Keratinocyte (primary cell): ENCODE results near the gene CCDC24. TPM values are rescaled to one million over a fixed set of nuclear protein-coding genes. Genes with fewer than 3 reads are reported as not detected.

Experiments used
- DNase-seq: peaks from one replicate; pipeline ENCODE4 v3.0.0-alpha.2; 2011; ENCODE audit warnings: low read depth, missing footprints, low spot score
- FAIRE-seq: peaks from 2 replicates; lab custom pipeline; 2011; peaks lifted over from hg19 to GRCh38; lab: Jason Lieb, UNC
- H2AFZ ChIP-seq: 2 replicates; pipeline ENCODE4 v1.6.0; 2012; ENCODE audit warnings: low read length, control low read depth, inconsistent platforms; ENCODE audit not compliant: control insufficient read depth
- H3K27ac ChIP-seq: 2 replicates; pipeline ENCODE4 v1.5.1; 2011; ENCODE audit warnings: low read length; ENCODE audit not compliant: control insufficient read depth, insufficient read depth
- H3K27me3 ChIP-seq: 3 replicates; pipeline ENCODE4 v1.6.0; 2011; ENCODE audit warnings: low read length; ENCODE audit not compliant: control insufficient read depth, insufficient read depth; ENCODE audit errors: extremely low read depth
- H3K36me3 ChIP-seq, 2 experiments: 2 replicates in 1 of 2; 3 replicates in 1 of 2; pipeline ENCODE4 v1.5.1; 2011; ENCODE audit warnings: low read length in 2 of 2, mild to moderate bottlenecking in 1 of 2; ENCODE audit not compliant: control insufficient read depth in 2 of 2, insufficient read depth in 2 of 2; ENCODE audit errors: extremely low read depth in 1 of 2
- H3K4me1 ChIP-seq: 3 replicates; pipeline ENCODE4 v1.5.1; 2011; ENCODE audit warnings: low read length; ENCODE audit not compliant: control insufficient read depth, insufficient read depth; ENCODE audit errors: extremely low read depth
- H3K4me2 ChIP-seq: 3 replicates; pipeline ENCODE4 v1.6.0; 2011; ENCODE audit warnings: low read depth, low read length; ENCODE audit not compliant: control insufficient read depth, insufficient read depth; ENCODE audit errors: extremely low read depth
- H3K4me3 ChIP-seq, 3 experiments: fragments of 200-600 bp in 1 of 3; sonication (generic) in 1 of 3; 2 replicates in 2 of 3; 3 replicates in 1 of 3; pipeline ENCODE4 v1.5.1; 2011 to 2016; ENCODE audit warnings: low read length in 3 of 3, mild to moderate bottlenecking in 3 of 3, control low read depth in 2 of 3, inconsistent platforms in 1 of 3, low read depth in 1 of 3, mixed read lengths in 1 of 3, mixed run types in 1 of 3, moderate library complexity in 1 of 3; ENCODE audit not compliant: control insufficient read depth in 2 of 3, insufficient read depth in 2 of 3; ENCODE audit errors: extremely low read depth in 1 of 3
- H3K79me2 ChIP-seq: 2 replicates; pipeline ENCODE4 v1.6.0; 2012; ENCODE audit warnings: low read length; ENCODE audit not compliant: control insufficient read depth, insufficient read depth
- H3K9ac ChIP-seq: 3 replicates; pipeline ENCODE4 v1.6.0; 2011; ENCODE audit warnings: low read length; ENCODE audit not compliant: control insufficient read depth, insufficient read depth; ENCODE audit errors: extremely low read depth
- H3K9me1 ChIP-seq: 3 replicates; pipeline ENCODE4 v1.6.0; 2011; ENCODE audit warnings: low read length; ENCODE audit not compliant: control insufficient read depth, insufficient read depth; ENCODE audit errors: extremely low read depth
- H3K9me3 ChIP-seq: 2 replicates; pipeline ENCODE4 v1.5.1; 2012; ENCODE audit warnings: low read depth, low read length; ENCODE audit not compliant: control insufficient read depth
- H4K20me1 ChIP-seq: 3 replicates; pipeline ENCODE4 v1.6.0; 2011; ENCODE audit warnings: low read length; ENCODE audit not compliant: control insufficient read depth, insufficient read depth; ENCODE audit errors: extremely low read depth
- EZH2 ChIP-seq: IDR thresholded peaks from one replicate; pipeline ENCODE4 v1.6.1; 2012; ENCODE audit warnings: inconsistent platforms, mild to moderate bottlenecking, low read length, moderate library complexity
- dilution Hi-C: fragments of 300-500 bp; cut with MboI; formaldehyde crosslinking; loops from one replicate; pipeline ENCODE4 v1.7.0; 2020; ENCODE audit warnings: low sequenced_read_pairs; ENCODE audit not compliant: extremely low pct_ligation_motif_present
- polyA plus RNA-seq, 5 experiments: library from polyadenylated mRNA; depleted of rRNA in 3 of 5; stranded (reverse) in 3 of 5; stranded (forward) in 1 of 5; unstranded in 1 of 5; fragments of >200 nt; gene quantifications; 1 replicate in 1 of 5; 2 replicates in 3 of 5; 3 replicates in 1 of 5; pipeline versions ENCODE4 v1.2.1 to v1.2.3, GENCODE V29; 2011 to 2012; ENCODE audit warnings: missing spikeins in 2 of 5, low read depth in 1 of 5, low replicate concordance in 1 of 5
- TF ChIP-seq, protein P1 (sequence below), 3 experiments: IDR thresholded peaks in 1 of 3; conservative IDR thresholded peaks in 1 of 3; optimal IDR thresholded peaks in 1 of 3; 2 replicates in 2 of 3; 3 replicates in 1 of 3; pipeline versions ENCODE3 to v1.5.1; 2011; ENCODE audit warnings: low read length in 3 of 3, mild to moderate bottlenecking in 3 of 3, moderate library complexity in 2 of 3, control low read depth in 1 of 3, inconsistent platforms in 1 of 3; ENCODE audit not compliant: insufficient read depth in 2 of 3; ENCODE audit errors: extremely low read depth in 1 of 3

CCDC24 gene
- polyA plus RNA-seq, 1 donor (not counting 4 experiments of a cell fraction or from before 2014, with no cell fraction given) = 5.2 TPM

DNA sequence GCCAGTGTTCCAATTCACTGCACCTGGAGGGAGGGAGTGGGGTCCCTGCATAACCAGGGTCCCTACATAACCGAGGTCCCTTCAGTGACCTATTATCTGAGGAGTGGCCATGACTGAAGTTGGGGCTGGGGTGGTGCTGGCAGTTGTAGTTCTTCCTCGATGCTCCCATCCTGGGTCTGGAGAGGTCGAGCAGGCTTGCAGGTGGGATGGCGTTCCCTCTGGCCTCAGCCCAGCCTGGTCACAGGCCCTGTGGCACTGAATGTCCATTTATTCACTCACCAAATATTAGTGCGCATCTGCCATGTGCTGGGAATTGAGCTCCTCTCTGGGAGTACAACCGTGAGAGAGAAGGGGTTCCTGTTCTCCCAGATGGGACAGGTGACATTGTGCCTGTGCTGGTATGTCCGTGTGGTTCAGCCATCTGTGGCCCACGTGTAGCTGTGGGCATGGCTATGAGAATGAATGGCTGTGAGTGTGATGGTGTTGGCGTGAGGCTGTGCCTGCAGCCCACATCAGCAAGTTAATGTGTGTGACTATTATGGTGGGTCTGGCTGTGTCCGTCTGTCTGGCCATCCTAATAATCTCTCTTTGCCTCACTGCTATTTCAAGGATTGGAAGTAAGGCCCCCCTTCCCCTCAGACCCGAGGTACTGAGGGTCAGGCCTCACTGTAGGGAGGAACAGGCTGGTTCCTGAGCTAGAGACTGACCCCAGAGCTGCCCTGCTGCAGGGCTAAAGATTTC, 43.7 kb downstream of the CCDC24 start:
- H4K20me1 ChIP-seq = no peaks in the 10 kb centered on the region
- no peak overlapping the region for H3K4me3 ChIP-seq
- peaks cover 31% of the 10 kb centered on the region for H3K4me1 ChIP-seq
- H3K27ac ChIP-seq = no peak overlapping the region
- no peaks in the 10 kb centered on the region for H3K36me3 ChIP-seq
- H3K79me2 ChIP-seq = no peaks in the 10 kb centered on the region
- H2AFZ ChIP-seq = no peak overlapping the region
- H3K9me1 ChIP-seq = no peaks in the 10 kb centered on the region
- TF ChIP-seq, protein P1, sequence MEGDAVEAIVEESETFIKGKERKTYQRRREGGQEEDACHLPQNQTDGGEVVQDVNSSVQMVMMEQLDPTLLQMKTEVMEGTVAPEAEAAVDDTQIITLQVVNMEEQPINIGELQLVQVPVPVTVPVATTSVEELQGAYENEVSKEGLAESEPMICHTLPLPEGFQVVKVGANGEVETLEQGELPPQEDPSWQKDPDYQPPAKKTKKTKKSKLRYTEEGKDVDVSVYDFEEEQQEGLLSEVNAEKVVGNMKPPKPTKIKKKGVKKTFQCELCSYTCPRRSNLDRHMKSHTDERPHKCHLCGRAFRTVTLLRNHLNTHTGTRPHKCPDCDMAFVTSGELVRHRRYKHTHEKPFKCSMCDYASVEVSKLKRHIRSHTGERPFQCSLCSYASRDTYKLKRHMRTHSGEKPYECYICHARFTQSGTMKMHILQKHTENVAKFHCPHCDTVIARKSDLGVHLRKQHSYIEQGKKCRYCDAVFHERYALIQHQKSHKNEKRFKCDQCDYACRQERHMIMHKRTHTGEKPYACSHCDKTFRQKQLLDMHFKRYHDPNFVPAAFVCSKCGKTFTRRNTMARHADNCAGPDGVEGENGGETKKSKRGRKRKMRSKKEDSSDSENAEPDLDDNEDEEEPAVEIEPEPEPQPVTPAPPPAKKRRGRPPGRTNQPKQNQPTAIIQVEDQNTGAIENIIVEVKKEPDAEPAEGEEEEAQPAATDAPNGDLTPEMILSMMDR (optimal IDR thresholded peaks at IDR 0.05 in 1 of 3, IDR thresholded peaks at IDR 0.05 in 1 of 3, conservative IDR thresholded peaks at IDR 0.05 in 1 of 3; ENCODE audit: extremely low read depth in 1 of 3, insufficient read depth in 2 of 3, low read length in 3 of 3) = no peak
- TF ChIP-seq EZH2 = no peak
- DNase-seq = no peak
- H3K27me3 ChIP-seq = no peaks in the 10 kb centered on the region
- no peak overlapping the region for H3K9ac ChIP-seq
- no peaks in the 10 kb centered on the region for H3K9me3 ChIP-seq
- dilution Hi-C loops = no loop called here
- FAIRE-seq = no peak
- H3K4me2 ChIP-seq = no peak overlapping the region

DNA sequence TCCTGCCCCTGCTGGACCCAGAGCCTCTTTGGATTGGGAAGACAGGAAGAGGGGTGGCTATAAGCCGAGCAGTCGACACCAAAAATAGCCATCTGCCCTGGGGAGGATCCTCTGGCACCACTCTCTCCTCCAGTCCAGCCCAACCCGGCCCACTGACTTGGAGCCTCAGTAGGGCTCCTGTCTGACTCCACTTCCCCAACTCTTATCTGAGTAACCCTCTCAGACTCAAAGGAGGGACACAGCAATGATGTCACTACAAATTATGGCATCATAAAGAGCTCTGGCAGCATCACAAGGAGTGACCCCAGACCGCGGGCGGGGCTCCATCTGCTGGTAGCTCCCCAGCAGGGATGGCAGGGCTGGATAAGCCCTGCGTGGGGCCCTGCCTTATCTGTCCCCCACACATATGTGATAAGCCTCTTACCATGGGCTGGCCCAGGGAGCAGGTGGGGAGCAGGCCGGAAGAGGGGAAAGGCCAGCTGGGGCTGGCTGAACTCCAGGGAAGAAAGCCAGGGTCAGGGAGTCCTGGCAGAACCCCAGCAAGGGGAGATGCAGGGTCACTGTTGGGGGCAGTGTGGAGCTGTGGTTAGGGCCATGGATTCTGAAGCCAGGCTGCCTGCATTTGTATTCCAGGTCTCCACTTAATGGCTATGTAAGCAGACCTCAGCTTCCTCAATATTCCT, 44.5 kb downstream of the CCDC24 start:
- Histone ChIP-seq H3K4me2 (no peak overlapping the region), H4K20me1 (no peaks in the 10 kb centered on the region), H3K9me3 (no peaks in the 10 kb centered on the region), H3K27me3 (no peaks in the 10 kb centered on the region), H3K9ac (no peak overlapping the region), H2AFZ (no peak overlapping the region), H3K36me3 (no peaks in the 10 kb centered on the region), H3K4me1 (peaks cover 31% of the 10 kb centered on the region), H3K9me1 (no peaks in the 10 kb centered on the region), H3K27ac (no peak overlapping the region), H3K79me2 (no peaks in the 10 kb centered on the region), H3K4me3 (no peak overlapping the region)
- dilution Hi-C loops = no loop called here
- DNase-seq (no peak), FAIRE-seq (no peak)
- TF ChIP-seq, protein P1 (optimal IDR thresholded peaks at IDR 0.05 in 1 of 3, IDR thresholded peaks at IDR 0.05 in 1 of 3, conservative IDR thresholded peaks at IDR 0.05 in 1 of 3; ENCODE audit: extremely low read depth in 1 of 3, insufficient read depth in 2 of 3, low read length in 3 of 3) = no peak
- no peak for TF ChIP-seq EZH2
